Right lobe of liver (tissue), 6 donors: ENCODE results near the gene RAP1GAP2. TPM values are rescaled to one million over a fixed set of nuclear protein-coding genes. Genes with fewer than 3 reads are reported as not detected.
A peak's percentile ranks its signal among the peaks of the same experiment; 100 is the strongest.

Experiments used
- ATAC-seq, 4 donors: fragments of 200-7000 bp; cut with Tn5 transposase; one replicate each; pipeline ENCODE4 v1.9.1; 2020; ENCODE audit warnings: mild to moderate bottlenecking in 4 of 4, moderate library complexity in 4 of 4
- DNase-seq, 3 donors: peaks; one replicate each; pipeline ENCODE4 v3.0.0-alpha.2; 2020
- H3K27ac ChIP-seq, 3 donors: fragments of 200-600 bp; one replicate each; pipeline ENCODE4 v1.8.0; 2022
- H3K27me3 ChIP-seq, 2 donors: fragments of 200-600 bp; one replicate each; pipeline ENCODE4 v1.8.0; 2022
- H3K36me3 ChIP-seq, 4 donors: fragments of 200-600 bp; sonication (generic) in 1 of 4; one replicate each; pipeline versions ENCODE4 v1.5.1 to v1.8.0; 2017 to 2022; ENCODE audit warnings: control low read depth in 1 of 4
- H3K4me1 ChIP-seq, 4 donors: fragments of 200-600 bp; sonication (generic) in 1 of 4; one replicate each; pipeline versions ENCODE4 v1.5.1 to v1.8.0; 2017 to 2022; ENCODE audit warnings: control low read depth in 1 of 4
- H3K4me3 ChIP-seq, 3 donors: fragments of 200-600 bp; one replicate each; pipeline ENCODE4 v1.8.0; 2022
- H3K9me3 ChIP-seq, 4 donors: fragments of 200-600 bp; sonication (generic) in 1 of 4; one replicate each; pipeline versions ENCODE4 v1.5.1 to v1.8.0; 2017 to 2022; ENCODE audit warnings: control low read depth in 1 of 4
- POLR2A ChIP-seq: fragments of 450-650 bp; IDR thresholded peaks from one replicate; pipeline ENCODE4 v1.6.1; 2017; ENCODE audit warnings: antibody characterized with exemption, mild to moderate bottlenecking
- WGBS: methylation state at CpG from one replicate; pipeline ENCODE4 v1.1.6; 2018; ENCODE audit warnings: low coverage, low lambda C conversion rate; ENCODE audit not compliant: insufficient coverage; ENCODE audit errors: missing lambda C conversion rate; 5-methylcytosine and 5-hydroxymethylcytosine counted together
- intact Hi-C, 2 donors: fragments of 100-400 bp; cut with DNase I; formaldehyde crosslinking; loops; one replicate each; pipeline versions ENCODE4 v1.11.2 to v1.14.1; 2022
- total RNA-seq, 6 experiments: library from RNA; depleted of rRNA in 2 of 6; stranded (reverse); fragments of >200 nt in 2 of 6; fragmentation: NEBNext Ultra II Directional in 3 of 6; extraction: Animal tissue kit (Norgen Biotek cat#: 25700) in 3 of 6; gene quantifications; one replicate each; pipeline versions ENCODE4 v1.1.0 to v1.2.4, GENCODE V29; 2016 to 2023
- TF ChIP-seq, protein P1 (sequence below), 4 donors: fragments of 200-600 bp in 3 of 4; fragments of 450-650 bp in 1 of 4; IDR thresholded peaks; one replicate each; pipeline versions ENCODE4 v1.5.1 to v1.8.0; 2016 to 2022; ENCODE audit warnings: antibody characterized with exemption in 4 of 4, mild to moderate bottlenecking in 2 of 4
- donor health status: DM: no; HTN: yes; CAD: no.
- donor health status: DM: no; HTN: no; CAD: no.
- donor health status: DM: no; HTN: no; CAD: no.
- donor health status: DM: no; HTN: yes; CAD: no.
- donor health status: DM: no; HTN: yes; CAD: no.

Gene RAP1GAP2
- total RNA-seq, 6 experiments from 2014 or later = 1.0 to 3.8 (median 1.8) TPM

DNA sequence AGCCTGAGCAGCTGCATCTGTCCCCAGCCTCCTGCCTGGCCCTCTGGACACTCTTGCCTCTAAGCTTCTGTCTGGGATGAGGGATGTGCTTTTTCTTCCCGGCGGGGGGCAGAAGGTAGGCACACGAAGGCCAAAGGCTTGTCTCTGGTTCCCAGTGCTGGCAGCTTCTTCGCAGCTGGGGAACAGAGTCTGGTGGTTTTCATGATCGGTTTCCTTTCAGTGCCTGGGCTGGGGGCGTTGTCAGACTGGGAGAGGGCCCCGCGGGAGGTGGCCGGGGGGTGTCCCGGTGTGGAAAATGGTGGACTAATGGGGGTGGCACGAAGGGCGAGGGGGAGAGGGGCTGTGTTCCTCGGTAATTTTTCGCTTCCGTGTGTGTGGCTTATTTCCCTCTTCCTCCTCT, 988 bp downstream of the RAP1GAP2 start:
- ATAC-seq = no peak
- peak overlapping the region in 1 of 3 donors; percentile 21 for H3K4me3 ChIP-seq

GRCh38 chr17:2797637-2798036, 1.4 kb downstream of the RAP1GAP2 start:
- H3K36me3 ChIP-seq = no peaks in the 10 kb centered on the region
- intact Hi-C loops = no loop called here
- no peak for ATAC-seq

More for the DNA sequence above, 988 bp downstream of the RAP1GAP2 start:
- no peak for DNase-seq
- H3K27me3 ChIP-seq = no peaks in the 10 kb centered on the region
- no peaks in the 10 kb centered on the region for H3K9me3 ChIP-seq
- intact Hi-C loops = no loop called here
- no peak overlapping the region for H3K27ac ChIP-seq
- no peaks in the 10 kb centered on the region for H3K4me1 ChIP-seq
- 66% methylated on average over 12 of the region's 15 CpGs for WGBS
- TF ChIP-seq, protein P1, sequence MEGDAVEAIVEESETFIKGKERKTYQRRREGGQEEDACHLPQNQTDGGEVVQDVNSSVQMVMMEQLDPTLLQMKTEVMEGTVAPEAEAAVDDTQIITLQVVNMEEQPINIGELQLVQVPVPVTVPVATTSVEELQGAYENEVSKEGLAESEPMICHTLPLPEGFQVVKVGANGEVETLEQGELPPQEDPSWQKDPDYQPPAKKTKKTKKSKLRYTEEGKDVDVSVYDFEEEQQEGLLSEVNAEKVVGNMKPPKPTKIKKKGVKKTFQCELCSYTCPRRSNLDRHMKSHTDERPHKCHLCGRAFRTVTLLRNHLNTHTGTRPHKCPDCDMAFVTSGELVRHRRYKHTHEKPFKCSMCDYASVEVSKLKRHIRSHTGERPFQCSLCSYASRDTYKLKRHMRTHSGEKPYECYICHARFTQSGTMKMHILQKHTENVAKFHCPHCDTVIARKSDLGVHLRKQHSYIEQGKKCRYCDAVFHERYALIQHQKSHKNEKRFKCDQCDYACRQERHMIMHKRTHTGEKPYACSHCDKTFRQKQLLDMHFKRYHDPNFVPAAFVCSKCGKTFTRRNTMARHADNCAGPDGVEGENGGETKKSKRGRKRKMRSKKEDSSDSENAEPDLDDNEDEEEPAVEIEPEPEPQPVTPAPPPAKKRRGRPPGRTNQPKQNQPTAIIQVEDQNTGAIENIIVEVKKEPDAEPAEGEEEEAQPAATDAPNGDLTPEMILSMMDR (IDR thresholded peaks at IDR 0.05) = no peak
- TF ChIP-seq POLR2A = no peak
- H3K36me3 ChIP-seq = no peaks in the 10 kb centered on the region

DNA sequence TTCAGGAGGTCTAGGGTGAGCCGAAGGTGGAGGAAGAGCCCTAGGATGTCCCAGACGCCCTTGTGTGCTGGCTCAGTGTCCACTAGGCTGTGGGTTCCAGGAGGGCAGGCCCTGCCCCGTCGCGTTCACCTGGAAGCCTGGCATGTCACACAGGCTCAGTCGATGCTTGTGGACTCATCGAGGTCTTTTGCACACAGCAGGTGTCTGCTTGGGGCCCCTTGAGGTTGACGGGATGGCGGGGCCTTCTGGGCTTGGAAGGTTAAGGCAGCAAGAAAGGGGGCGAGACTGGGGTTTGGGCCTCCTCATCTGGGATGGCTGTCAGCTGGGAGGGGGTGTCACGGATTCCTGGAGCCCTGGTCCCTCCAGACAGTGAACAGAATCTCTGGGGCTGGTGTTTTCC, 1.9 kb downstream of the RAP1GAP2 start:
- no CpG with 5 or more reads among the region's 11 CpGs for WGBS
- H3K27ac ChIP-seq = no peak overlapping the region
- no peak for DNase-seq
- H3K36me3 ChIP-seq = no peaks in the 10 kb centered on the region
- TF ChIP-seq, protein P1 (IDR thresholded peaks at IDR 0.05) = no peak
- TF ChIP-seq POLR2A = no peak
- no peaks in the 10 kb centered on the region for H3K9me3 ChIP-seq
- intact Hi-C loops = no loop called here
- no peak for ATAC-seq
- no peaks in the 10 kb centered on the region for H3K27me3 ChIP-seq
- H3K4me3 ChIP-seq = no peak overlapping the region
- no peaks in the 10 kb centered on the region for H3K4me1 ChIP-seq

More at GRCh38 chr17:2797637-2798036, 1.4 kb downstream of the RAP1GAP2 start:
- TF ChIP-seq, protein P1 (IDR thresholded peaks at IDR 0.05) = no peak
- TF ChIP-seq POLR2A = no peak
- H3K4me1 ChIP-seq = no peaks in the 10 kb centered on the region
- no peaks in the 10 kb centered on the region for H3K9me3 ChIP-seq
- H3K27me3 ChIP-seq = no peaks in the 10 kb centered on the region
- no peak overlapping the region for H3K4me3 ChIP-seq
- 64% methylated on average over 8 of the region's 11 CpGs for WGBS
- no peak overlapping the region for H3K27ac ChIP-seq
- no peak for DNase-seq

DNA sequence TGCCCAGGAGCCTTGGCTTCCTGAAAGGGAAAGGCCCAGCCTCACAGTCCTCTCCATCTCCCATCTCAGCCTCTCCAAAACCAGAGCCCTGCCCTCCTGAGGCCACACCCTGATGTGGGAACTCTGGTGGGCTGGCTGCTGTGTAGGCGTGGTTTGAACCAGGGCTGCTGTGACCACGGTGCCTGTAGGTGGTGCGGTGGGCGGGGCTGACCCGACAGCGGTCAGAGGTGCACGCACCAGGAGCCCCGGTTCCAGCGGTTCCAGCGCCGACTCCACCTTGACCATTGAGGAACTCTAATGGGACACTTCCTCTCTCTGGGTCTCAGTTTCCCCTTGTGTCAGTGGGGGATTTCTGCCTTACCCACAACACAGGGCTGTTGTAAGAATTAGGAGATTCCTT, 2.4 kb downstream of the RAP1GAP2 start:
- no peak for TF ChIP-seq POLR2A
- TF ChIP-seq, protein P1 (IDR thresholded peaks at IDR 0.05) = no peak
- Histone ChIP-seq H3K27ac (no peak overlapping the region), H3K4me1 (no peaks in the 10 kb centered on the region), H3K27me3 (no peaks in the 10 kb centered on the region), H3K36me3 (no peaks in the 10 kb centered on the region), H3K9me3 (no peaks in the 10 kb centered on the region), H3K4me3 (no peak overlapping the region)
- 33% methylated on average over 9 of the region's 11 CpGs for WGBS
- intact Hi-C loops = no loop called here
- DNase-seq = no peak
- ATAC-seq = no peak

DNA sequence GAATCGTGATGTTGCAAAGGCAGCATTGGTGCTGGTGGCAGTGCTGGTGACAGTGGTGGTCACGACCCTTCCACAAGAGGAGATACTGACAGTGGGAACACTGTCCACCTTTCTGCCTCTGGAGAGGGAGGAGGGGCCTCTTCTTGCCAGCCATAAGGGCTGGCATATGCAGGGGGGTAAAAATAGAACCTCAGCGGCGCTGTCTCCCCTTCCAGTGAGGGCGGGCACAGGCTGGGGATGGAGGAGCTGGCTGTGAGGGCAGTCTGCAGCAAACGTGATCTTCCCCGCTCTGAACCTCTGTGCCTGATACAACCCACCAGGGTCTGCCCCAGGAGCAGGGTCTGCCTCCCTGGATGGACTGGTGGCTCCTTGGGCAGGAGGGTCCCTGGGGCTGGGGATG, 3.4 kb downstream of the RAP1GAP2 start:
- intact Hi-C loops = no loop called here
- no peak overlapping the region for H3K27ac ChIP-seq
- H3K36me3 ChIP-seq = no peaks in the 10 kb centered on the region
- TF ChIP-seq, protein P1 (IDR thresholded peaks at IDR 0.05) = no peak
- no peak for TF ChIP-seq POLR2A
- no peaks in the 10 kb centered on the region for H3K9me3 ChIP-seq
- H3K27me3 ChIP-seq = no peaks in the 10 kb centered on the region
- ATAC-seq (no peak), DNase-seq (no peak)
- H3K4me1 ChIP-seq = no peaks in the 10 kb centered on the region
- no CpG with 5 or more reads among the region's 7 CpGs for WGBS
- no peak overlapping the region for H3K4me3 ChIP-seq
